Measurements from ENCODE around the gene COX6A2.

- TF ChIP-seq CTCF (conservative IDR thresholded peaks at IDR 0.05 in 1 of 2, IDR thresholded peaks at IDR 0.05 in 1 of 2; ENCODE audit: extremely low read depth in 1 of 2, insufficient read depth in 1 of 2, low read depth in 1 of 2, low read length in 2 of 2) (no peak), EZH2 (IDR thresholded peaks at IDR 0.05; ENCODE audit: borderline replicate concordance, low read length) (no peak)
Observed at GRCh38 chr16:31413943-31414342, 14.2 kb downstream of the COX6A2 start.
